Astrocyte of the spinal cord (primary cell): ENCODE results near the gene LINS1.
A peak's percentile ranks its signal among the peaks of the same experiment; 100 is the strongest.
"Not testable (repeated sequence)": the region's sequence is repeated elsewhere in the genome, so short reads cannot be mapped to it uniquely, and the experiment has no call there.

Experiments used
- DNase-seq: peaks from one replicate; pipeline ENCODE4 v3.0.0; 2011; ENCODE audit warnings: low read depth, low spot score
- H3K4me3 ChIP-seq: 2 replicates; pipeline ENCODE4 v1.5.1; 2011; ENCODE audit warnings: low read depth, mild to moderate bottlenecking, low read length, moderate library complexity
- CTCF ChIP-seq: IDR thresholded peaks from 2 replicates; pipeline ENCODE4 v1.5.1; 2012; ENCODE audit warnings: low read depth, mild to moderate bottlenecking, low read length, inconsistent platforms
- in situ Hi-C: cut with HindIII; loops from 2 replicates; pipeline ENCODE4 v1.10.0; 2017; ENCODE audit warnings: low sequenced_read_pairs

LINS1 gene

GRCh38 chr15:100596792-100597191, 5.2 kb downstream of the LINS1 start:
- DNase-seq: peak; percentile 36
- TF ChIP-seq CTCF: no peak
- in situ Hi-C loops: no loop called here
- no peak overlapping the region for H3K4me3 ChIP-seq

- in situ Hi-C loops: no loop called here
- TF ChIP-seq CTCF: no peak
- no peak overlapping the region for H3K4me3 ChIP-seq
- no peak for DNase-seq
Measured at GRCh38 chr15:100595964-100596363, 6.0 kb downstream of the LINS1 start.

- H3K4me3 ChIP-seq: no peak overlapping the region
- no peak for DNase-seq
- TF ChIP-seq CTCF: no peak
- in situ Hi-C loops: no loop called here
Measured at GRCh38 chr15:100593431-100593830, 8.6 kb downstream of the LINS1 start.

GRCh38 chr15:100592898-100593297, 9.1 kb downstream of the LINS1 start:
- in situ Hi-C loops: no loop called here
- H3K4me3 ChIP-seq: no peak overlapping the region
- peak; percentile 70 for DNase-seq
- no peak for TF ChIP-seq CTCF

- TF ChIP-seq CTCF: no peak
- in situ Hi-C loops: no loop called here
- no peak for DNase-seq
- no peak overlapping the region for H3K4me3 ChIP-seq
Measured at GRCh38 chr15:100591835-100592234, 10.1 kb downstream of the LINS1 start.

- not testable (repeated sequence) for H3K4me3 ChIP-seq
Measured at GRCh38 chr15:100591163-100591562, 10.8 kb downstream of the LINS1 start.

GRCh38 chr15:100588638-100589242, 13.2 kb downstream of the LINS1 start:
- peak; percentile 47 for DNase-seq
- in situ Hi-C loops: no loop called here
- TF ChIP-seq CTCF: no peak
- no peak overlapping the region for H3K4me3 ChIP-seq

More at GRCh38 chr15:100591163-100591562, 10.8 kb downstream of the LINS1 start:
- DNase-seq, in situ Hi-C loops: not testable (repeated sequence)
